HG03025 (cell line): Measurements from ENCODE around the gene SPACDR.
"Not testable (repeated sequence)": the region's sequence is repeated elsewhere in the genome, so short reads cannot be mapped to it uniquely, and the experiment has no call there.

Experiments
- ATAC-seq: cut with Tn5 transposase; IDR thresholded peaks from one replicate; pipeline ENCODE4 v1.9.1; 2021; ENCODE audit warnings: mild to moderate bottlenecking, moderate library complexity; ENCODE audit not compliant: unreplicated experiment, low FRiP score

Gene SPACDR, protein sequence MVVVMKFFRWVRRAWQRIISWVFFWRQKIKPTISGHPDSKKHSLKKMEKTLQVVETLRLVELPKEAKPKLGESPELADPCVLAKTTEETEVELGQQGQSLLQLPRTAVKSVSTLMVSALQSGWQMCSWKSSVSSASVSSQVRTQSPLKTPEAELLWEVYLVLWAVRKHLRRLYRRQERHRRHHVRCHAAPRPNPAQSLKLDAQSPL

GRCh38 chr7:100464210-100464660 lies at the start of gene SPACDR:
Gene SPACDR (minus strand): TSS chr7:100464260. CDS start chr7:100464025, 235 bp downstream.
- ATAC-seq = no peak

GRCh38 chr7:100513212-100513810 lies 49.3 kb upstream of the SPACDR start:
- no peak for ATAC-seq

- no peak for ATAC-seq
Measured at GRCh38 chr7:100510437-100511239, 46.6 kb upstream of the SPACDR start.

DNA sequence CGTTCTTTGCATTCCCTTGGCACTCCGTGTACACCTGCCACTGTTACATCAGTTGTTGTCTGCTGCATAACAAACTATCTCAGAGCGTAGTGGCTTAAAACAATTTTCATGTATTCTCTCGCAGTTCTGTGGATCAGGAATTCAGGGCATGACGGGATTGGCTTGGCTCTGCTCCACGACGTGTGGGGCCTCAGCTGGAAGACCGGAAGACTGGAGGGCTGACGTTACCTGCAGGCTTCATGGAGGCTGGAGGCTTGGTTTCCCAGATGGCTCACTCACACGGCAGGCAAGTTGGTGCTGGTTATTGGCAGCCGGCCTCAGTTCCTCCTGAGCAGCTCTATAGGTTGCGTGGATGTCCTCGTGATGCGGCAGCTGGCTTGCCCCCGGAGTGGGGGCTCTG lies 45.2 kb upstream of the SPACDR start:
- ATAC-seq = no peak

- ATAC-seq = no peak
Measured at GRCh38 chr7:100506356-100506923, 42.4 kb upstream of the SPACDR start.

DNA sequence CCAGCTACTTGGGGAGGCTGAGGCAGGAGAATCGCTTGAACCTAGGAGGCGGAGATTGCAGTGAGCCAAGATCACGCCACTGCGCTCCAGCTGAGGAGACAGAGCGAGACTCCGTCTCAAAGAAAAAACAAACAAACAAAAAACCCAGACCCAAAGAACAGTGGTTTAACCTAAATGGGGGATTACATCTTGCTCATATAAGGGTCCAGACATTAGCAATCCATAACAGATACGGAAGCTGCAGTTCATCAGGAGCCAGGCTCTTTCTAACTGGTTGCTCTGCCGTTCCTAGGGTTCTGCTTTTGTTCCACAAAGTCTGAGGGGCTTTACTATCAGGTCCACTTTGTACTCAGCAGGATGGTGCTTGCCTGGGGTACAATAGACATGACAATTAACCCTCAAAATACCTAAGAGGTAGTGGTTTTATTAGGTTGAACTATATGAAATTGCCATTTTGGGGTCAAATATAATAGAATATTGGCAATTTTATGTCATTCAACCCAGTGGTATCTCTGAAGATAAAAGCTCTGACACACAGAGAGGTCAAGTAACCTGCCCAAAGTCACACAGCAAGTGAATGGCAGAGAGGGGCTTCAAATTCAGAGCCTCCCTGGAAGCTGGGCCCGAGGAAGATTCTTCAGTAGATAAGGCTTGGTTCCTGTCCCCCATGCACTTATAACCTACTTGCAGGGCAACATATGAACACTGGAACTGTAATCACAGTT lies 41.0 kb upstream of the SPACDR start:
- ATAC-seq = no peak

DNA sequence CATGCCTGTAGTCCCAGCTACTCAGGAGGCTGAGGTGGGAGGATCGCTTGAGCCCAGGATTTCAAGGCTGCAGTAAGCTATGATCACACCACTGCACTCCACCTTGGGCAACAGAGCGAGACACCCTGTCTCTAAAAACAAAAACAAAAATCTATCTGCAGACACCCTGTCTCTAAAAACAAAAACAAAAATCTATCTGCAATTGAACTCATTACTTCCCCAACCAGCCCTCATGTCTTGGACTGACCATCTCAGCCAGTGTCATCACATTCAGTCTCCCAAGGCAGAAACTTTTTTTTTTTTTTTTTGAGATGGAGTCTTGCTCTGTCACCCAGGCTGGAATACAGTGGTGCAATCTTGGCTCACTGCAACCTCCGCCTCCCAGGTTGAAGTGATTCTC lies 40.0 kb upstream of the SPACDR start:
- not testable (repeated sequence) for ATAC-seq

DNA sequence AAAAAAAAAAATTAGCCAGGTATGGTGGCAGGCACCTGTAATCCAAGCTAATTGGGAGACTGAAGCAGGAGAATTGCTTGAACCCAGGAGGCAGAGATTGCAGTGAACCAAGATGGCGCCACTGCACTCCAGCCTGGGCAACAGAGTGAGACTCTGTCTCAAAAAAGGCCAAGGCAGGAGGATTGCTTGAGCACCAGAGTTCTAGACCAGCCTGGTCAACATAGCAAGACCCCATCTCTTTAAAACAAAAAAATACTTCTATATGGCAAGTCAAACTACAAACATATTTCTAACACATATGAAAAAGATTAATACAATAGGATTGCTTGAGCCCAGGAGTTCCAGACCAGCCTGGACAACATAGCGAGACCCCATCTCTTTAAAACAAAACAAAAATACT lies 36.7 kb upstream of the SPACDR start:
- ATAC-seq = not testable (repeated sequence)

GRCh38 chr7:100496509-100496908 lies 32.4 kb upstream of the SPACDR start:
- ATAC-seq = no peak

DNA sequence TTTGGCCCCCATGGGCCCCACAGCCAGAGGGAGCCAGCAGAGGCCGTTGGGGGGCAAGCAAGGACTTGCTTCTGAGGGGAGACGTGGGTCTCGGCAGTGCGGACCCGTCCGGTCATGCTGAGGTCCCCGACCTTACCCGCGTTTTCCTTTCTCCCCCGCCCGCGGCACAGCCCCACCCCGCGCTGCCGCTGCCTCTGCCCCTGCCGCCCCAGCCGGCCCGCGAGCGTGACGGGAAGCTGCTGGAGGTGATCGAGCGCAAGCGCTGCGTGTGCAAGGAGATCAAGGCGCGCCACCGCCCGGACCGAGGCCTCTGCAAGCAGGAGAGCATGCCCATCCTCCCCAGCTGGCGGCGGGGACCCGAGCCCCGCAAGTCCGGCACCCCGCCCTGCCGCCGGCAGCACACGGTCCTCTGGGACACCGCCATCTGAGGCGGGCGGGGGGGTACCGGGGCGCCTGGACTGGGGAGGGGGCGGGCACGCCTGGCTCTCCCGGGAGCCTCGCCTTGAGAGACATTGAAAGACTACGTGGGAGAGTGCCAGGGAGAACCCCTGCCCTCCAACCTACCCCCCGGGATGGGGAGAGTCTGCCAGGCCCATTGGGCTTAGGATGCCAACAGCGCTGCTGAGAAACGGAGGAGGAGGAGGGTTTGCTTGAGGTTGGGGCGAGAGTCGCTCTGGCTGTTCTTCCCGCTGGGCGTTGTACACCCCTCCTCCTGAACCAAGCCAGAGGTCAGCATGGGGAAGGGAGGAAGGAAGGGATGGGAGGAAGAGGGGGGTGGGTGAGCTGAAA lies 29.6 kb upstream of the SPACDR start:
- ATAC-seq = no peak

GRCh38 chr7:100492738-100493475 lies 28.8 kb upstream of the SPACDR start:
- no peak for ATAC-seq

DNA sequence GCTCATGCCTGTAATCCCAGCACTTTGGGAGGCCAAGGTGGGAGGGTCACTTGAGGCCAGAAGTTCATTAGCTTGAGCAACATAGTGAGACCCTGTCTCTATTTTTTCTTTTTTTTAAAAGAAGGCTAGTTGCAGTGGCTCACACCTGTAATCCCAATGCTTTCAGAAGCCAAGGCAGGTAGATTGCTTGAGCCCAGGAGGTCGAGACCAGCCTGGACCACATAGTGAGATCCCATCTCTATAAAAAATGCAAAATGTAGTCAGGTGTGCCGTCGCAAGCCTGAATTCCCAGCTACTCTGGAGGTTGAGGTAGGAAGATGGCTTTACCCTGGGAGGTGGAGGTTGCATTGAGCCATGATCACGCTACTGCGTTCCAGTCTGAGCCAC lies 27.1 kb upstream of the SPACDR start:
- ATAC-seq = no peak

DNA sequence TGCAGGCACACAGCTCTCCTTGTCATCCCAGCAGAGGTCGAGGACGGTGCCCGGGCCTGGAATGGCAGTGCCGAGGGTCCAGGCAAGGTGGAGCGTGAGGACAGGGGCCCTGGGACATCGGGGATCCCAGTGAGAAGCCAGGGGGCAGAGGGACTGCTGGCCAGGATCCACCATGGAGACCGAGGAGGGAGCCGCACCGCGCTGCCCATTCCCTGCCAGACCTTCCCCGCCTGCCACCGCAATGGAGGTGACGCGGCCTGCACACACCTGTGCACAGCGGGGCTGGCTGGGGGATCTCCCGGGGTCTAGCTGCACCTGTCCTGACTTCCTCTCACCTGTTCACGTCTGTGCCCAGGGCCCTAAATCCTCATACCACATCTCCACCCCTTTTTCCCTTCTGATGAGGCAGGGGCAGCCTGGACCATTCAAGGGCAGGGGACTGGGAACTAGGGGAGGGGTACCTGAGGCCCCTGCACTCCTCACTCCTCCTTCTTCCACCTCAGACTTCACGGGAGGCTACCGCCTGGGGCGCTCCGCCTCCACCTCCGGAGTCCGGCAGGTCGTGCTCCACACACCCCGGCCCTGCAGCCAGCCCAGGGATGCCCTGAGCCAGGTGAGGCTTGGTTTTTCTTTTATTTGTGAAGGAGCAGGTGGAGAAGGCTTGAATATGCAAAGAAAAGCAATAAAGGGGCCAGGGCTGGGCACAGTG lies 26.6 kb upstream of the SPACDR start:
- ATAC-seq = no peak

DNA sequence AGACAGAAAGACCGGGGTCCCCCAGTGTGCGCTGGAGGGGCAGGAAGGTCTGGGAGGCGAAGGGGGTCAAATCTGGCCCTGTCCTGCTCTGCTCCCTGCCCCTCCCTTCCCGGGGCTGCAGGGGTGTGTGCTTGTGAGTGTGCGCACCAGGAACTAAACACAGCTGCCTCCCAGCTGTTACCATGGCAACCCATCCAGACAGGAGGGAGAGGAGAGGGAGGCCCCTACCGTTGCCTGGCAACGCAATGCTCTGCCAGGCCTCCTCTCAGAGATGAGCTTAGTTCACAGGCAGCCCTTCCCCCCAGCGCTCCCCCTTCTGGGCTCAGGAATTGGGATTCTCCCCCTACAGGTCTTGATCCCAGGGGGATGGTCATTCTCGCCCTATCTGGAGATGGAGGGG lies 25.8 kb upstream of the SPACDR start:
- no peak for ATAC-seq

DNA sequence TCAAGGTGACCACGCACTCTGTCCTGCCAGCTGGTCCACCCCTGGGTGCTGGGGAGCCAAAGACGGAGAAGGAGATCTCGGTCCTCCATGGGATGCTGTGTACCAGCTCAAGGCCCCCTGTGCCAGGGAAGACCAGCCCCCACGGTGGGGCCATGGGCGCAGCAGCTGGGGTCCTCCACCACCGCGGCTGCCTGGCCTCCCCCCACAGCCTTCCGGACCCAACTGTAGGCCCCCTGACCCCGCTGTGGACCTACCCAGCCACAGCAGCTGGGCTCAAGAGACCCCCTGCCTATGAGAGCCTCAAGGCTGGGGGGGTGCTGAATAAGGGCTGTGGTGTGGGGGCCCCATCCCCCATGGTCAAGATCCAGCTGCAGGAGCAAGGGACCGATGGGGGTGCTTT lies 25.1 kb upstream of the SPACDR start:
- no peak for ATAC-seq

GRCh38 chr7:100488333-100489095 lies 24.5 kb upstream of the SPACDR start:
- ATAC-seq = no peak

- no peak for ATAC-seq
Measured at GRCh38 chr7:100486753-100487446, 22.8 kb upstream of the SPACDR start.
